Measurements from ENCODE around the gene RNF181.
"Not testable (repeated sequence)": the region's sequence is repeated elsewhere in the genome, so short reads cannot be mapped to it uniquely, and the experiment has no call there.

RNF181 gene

DNA sequence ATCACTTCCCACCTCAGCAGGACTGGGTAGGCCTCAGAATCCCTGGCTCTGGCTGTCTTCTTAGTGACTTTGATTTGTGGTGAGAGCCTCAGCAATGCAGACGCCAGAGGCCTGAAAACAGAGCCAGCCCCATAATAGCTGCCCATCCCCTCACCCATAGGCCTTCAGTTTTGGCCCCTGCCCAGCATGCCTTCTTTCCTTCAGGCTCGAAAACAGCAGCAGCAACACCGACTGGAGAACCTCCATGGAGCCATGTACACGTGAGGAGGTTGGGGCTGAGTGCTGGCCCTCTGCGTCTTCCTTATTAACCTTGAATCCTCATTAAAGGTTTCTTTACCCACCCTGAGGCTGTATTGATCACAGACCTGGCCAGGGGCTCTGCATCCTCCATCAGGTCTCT, 1.7 kb downstream of the RNF181 start:
- DNase-seq: no peak

GRCh38 chr2:85598594-85599340, 3.2 kb downstream of the RNF181 start:
- DNase-seq: no peak

GRCh38 chr2:85599468-85600234, 4.1 kb downstream of the RNF181 start:
- DNase-seq: no peak

DNA sequence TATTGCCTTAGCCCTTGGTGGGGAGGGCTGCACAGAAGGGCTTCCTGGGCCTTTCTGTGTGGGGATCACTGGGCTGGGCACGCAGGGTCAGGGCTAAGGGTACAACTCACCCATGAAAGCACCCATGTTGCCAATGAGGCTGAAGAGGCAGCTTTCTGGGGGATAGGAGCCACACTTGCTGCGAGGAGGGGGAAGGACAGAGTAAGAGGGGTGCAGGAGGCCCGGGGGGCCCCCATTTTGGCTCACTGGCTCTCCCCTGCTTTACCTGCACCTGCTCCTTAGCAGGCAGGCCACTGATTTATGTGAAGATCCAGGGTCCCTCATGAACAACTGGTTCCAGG, 4.7 kb downstream of the RNF181 start:
- no peak for DNase-seq

GRCh38 chr2:85600951-85601770, 5.6 kb downstream of the RNF181 start:
- no peak for DNase-seq

DNA sequence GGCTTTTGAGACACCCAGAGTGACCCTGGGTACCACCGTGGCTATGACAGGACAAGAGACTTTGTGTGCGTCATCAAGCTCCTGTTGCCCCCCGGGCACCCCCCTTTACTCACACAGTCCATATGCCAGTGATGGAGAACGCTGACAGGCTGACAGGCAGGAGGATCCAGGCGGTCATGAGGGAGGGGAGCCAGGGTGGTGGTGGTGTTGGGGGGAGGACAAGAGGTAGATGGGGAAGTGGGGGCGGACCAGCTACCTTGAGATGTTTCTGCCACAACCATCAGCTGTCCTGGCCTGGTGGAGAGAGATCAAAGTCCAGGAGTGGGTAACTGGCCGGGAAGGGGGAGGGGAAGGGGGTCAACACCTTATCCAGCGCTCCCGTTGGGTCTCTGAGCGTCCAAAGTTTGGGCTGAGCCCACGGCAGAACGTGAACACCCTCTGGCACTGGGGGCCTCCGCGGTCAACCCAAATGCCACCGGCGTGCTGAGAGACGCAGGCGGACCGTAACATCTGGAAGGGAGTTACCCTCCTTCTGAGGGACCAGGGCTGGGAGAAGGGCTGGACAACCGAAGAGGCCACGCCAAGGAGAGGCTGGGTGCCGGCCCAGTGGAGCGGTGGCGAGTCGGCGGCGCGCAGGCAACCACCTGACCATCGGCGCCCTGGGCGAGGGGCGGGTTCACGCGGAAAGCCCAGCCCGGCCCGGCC, 6.4 kb downstream of the RNF181 start:
- no peak for DNase-seq

- DNase-seq: peak; percentile 56
Measured at GRCh38 chr2:85602476-85603234, 7.1 kb downstream of the RNF181 start, which contains the start of gene TMEM150A. Gene TMEM150A, minus strand, starts transcription at chr2:85602698. Its CDS starts 750 bp downstream, at chr2:85601948.

- DNase-seq: not testable (repeated sequence)
Measured at GRCh38 chr2:85604133-85604444, 8.5 kb downstream of the RNF181 start.

- no peak for DNase-seq
Measured at GRCh38 chr2:85604568-85605339, 9.2 kb downstream of the RNF181 start.

DNA sequence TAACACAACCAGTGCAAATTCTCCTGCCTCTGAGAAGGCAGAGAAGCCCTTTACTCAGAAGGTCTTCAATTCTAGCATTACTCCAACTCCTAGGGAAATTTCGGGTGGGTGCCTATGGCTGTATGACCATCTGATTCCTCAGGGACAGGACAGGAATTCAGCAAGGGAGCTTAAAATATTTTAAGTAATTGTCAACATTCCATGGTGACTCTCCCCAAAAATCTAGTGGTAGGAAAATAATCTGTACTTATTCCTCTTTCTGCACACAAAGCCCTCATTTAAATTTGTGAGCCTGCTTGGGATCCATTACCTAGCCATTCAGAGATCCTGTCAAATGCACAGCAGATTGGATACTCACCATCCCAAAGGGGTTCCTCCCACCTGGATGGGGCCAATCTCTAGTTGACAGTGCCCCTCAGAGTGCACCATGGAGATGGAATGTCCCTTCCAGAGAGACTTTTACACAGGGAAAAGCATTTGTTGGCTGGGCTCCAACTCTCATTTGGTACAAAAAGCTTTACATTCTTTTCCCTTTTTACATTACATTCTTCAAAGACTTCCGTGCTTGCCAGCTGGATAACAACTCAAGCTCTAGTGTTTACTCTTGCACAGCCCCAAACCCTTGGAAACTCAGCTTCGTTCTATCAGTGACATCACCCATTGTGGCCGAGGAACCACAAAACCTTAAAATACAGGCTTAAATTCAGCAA, 10.0 kb downstream of the RNF181 start:
- no peak for DNase-seq

- no peak for DNase-seq
Measured at GRCh38 chr2:85606116-85606455, 10.5 kb downstream of the RNF181 start.

- no peak for DNase-seq
Measured at GRCh38 chr2:85607268-85608215, 12.0 kb downstream of the RNF181 start.

DNA sequence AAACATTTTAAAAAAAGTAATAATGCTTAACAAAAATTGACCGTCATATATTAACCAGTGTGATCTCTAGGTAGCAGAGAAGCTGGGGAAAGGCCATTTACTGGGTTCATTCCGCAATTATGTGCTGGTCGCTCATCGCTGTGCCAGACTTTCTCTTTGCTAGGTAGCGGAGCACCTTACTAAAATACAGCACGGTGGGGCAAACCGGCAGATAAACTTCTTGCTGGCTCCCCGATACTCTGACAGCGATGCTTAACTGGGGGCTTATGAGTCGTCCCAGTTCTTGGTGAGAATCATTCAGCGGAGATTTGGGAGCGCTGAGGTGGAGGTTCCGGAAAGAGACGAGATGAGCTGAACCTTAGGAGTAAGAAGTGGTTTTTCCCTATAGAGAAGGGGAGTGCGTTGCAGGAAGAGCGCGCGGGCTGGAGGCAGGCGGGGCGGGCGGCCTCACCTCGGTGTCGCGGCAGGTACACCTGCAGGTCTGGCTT, 15.7 kb downstream of the RNF181 start:
- no peak for DNase-seq

DNA sequence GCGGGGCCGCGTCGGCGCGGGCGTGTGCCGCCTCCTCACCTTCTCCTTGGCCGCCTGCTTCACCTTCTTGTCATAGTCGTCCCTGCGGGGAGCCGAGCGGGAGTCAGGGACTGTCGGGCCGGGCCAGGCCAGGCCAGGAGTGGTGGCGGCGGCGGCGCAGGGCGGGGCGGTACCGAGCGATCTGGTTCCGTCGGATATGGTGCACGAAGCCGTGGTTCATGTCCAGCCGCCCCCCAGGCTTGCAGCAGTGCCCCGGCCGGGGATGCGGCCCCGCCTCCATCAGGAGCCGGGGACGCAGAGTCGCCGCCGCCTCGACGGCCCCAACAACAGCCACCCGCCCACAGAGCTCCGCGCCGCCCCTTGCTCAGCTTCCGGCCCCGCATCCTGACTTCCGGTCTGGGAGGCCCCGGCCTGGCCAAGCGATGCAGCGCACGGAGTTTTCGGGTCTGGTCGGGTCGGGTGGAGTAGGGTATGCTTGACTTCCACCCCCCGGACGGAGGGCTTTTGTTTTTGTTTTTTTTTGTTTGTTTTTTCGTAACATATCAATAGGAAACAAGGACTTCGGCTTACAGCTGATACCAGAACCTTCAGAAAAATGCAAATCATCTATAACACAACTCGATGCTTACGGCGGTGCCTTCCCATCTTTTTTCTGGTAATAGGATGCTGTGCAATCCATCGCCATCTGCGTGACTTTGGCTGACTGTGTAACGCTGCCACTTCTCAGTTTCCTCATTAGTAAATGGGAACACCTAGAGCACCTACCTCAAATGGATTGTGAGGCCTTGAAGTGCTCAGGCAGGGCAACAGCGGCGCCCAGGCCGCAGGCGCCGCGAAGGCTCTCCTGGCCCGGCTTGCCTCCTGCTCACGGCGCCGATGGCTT, 16.4 kb downstream of the RNF181 start, which contains the start of gene C2orf68:
Gene C2orf68 (minus strand): TSS at position 362 of the 883 bp plus-strand sequence. CDS start 82 bp downstream, at position 280.
- DNase-seq: peak; percentile 55

DNA sequence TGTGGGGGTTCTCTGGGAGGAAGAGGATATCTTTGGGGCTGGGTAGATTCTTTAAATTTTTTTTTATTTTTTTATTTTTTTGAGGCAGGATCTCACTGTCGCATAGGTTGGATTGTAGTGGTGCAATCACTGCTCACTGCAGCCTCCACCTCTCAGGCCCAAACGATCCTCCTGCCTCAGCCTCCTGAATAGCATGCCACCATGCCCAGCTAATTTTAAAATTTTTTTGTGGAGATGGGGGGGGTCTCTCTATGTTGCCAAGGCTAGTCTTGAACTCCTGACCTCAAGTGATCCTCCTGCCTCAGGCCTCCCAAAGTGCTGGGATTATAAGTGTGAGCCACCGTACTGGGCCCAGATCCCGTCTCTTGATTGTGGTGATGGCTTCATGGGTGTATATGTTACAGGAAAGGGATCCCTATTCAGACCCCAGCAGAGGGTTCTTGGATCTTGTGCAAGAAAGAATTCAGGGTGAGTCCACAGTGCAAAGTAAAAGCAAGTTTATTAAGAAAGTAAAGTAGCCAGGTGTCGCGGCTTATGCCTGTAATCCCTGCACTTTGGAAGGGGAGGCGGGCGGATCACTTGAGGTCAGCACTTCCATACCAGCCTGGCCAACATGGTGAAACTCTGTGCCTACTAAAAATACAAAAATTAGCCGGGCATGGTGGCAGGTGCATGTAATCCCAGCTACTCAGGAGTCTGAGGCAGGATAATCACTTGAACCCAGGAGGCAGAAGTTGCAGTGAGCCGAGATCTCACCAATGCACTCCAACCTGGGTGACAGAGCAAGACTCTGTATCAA, 18.4 kb downstream of the RNF181 start:
- DNase-seq: no peak

DNA sequence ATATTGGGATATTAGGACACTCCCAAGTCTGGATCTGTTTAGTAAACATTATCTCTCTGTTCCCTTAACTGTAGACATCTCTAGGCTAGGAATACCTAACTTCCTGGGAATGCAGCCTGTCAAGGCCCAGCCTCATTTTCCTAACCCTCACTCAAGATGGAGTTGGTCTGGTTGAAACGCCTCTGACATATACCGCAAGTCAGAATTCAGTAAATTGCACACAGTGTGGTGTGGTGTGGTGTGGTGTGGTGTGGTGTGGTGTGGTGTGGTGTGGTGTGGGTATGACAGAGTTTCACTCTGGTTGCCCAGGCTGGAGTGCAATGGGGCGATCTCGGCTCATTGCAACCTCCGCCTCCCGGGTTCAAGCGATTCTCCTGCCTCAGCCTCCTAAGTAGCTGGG, 19.2 kb downstream of the RNF181 start:
- not testable (repeated sequence) for DNase-seq

DNA sequence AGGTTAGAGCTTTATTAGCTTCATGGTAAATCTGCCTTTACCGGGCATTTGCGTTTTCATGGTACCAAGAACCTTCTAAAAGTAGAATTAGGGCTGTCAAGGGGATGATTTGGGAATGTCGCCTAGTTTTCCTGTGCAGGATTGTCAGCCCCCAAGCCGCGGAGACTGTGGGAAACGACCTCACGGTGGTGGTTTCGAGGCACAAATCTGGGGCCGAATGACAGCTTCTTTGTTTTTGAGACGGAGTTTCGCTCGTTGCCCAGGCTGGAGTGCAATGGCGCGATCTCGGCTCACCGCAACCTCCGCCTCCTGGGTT, 19.8 kb downstream of the RNF181 start:
- no peak for DNase-seq

DNA sequence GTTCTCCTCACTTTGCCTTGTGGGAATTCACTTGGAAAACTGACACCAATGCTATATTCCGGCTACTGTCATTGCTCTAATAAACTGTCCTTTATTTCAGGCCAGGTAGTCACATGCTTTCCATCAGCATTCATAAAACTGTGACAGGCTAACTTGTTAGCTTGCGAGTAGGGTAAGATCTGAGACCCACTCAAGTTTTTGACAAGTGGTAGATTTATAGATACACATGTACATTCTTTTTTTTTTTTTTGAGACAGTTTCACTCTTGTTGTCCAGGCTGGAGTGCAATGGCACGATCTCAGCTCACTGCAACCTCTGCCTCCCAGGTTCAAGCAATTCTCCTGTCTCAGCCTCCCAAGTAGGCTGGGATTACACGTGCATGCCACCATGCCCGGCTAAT, 22.2 kb downstream of the RNF181 start:
- DNase-seq: not testable (repeated sequence)
